Fibroblast of the aortic adventitia (primary cell): ENCODE measurements around the gene CREG1. TPM values are rescaled to one million over a fixed set of nuclear protein-coding genes. Genes with fewer than 3 reads are reported as not detected.
"Not testable (repeated sequence)": the region's sequence is repeated elsewhere in the genome, so short reads cannot be mapped to it uniquely, and the experiment has no call there.

Source experiments
- DNase-seq: peaks from one replicate; pipeline ENCODE4 v3.0.0-alpha.2; 2010; ENCODE audit warnings: low read depth
- H3K4me3 ChIP-seq: 2 replicates; pipeline ENCODE4 v1.5.1; 2011; ENCODE audit warnings: low read depth, mild to moderate bottlenecking, control low read depth, low read length, moderate library complexity
- total RNA-seq: library from RNA; depleted of rRNA; stranded (reverse); fragments of >200 nt; gene quantifications from 2 replicates; pipeline ENCODE4 v1.2.3, GENCODE V29; 2012; ENCODE audit warnings: low replicate concordance
- TF ChIP-seq, protein P1 (sequence below): IDR thresholded peaks from 2 replicates; pipeline ENCODE4 v1.5.1; 2011; ENCODE audit warnings: mild to moderate bottlenecking, low read length, control low read depth, inconsistent platforms; ENCODE audit not compliant: insufficient read depth

The CREG1 gene
- total RNA-seq, 1 donor: 91.4 TPM

- TF ChIP-seq, protein P1, sequence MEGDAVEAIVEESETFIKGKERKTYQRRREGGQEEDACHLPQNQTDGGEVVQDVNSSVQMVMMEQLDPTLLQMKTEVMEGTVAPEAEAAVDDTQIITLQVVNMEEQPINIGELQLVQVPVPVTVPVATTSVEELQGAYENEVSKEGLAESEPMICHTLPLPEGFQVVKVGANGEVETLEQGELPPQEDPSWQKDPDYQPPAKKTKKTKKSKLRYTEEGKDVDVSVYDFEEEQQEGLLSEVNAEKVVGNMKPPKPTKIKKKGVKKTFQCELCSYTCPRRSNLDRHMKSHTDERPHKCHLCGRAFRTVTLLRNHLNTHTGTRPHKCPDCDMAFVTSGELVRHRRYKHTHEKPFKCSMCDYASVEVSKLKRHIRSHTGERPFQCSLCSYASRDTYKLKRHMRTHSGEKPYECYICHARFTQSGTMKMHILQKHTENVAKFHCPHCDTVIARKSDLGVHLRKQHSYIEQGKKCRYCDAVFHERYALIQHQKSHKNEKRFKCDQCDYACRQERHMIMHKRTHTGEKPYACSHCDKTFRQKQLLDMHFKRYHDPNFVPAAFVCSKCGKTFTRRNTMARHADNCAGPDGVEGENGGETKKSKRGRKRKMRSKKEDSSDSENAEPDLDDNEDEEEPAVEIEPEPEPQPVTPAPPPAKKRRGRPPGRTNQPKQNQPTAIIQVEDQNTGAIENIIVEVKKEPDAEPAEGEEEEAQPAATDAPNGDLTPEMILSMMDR: no peak
Measured at GRCh38 chr1:167579986-167580385, 26.4 kb upstream of the CREG1 start.

GRCh38 chr1:167578939-167579521, 25.5 kb upstream of the CREG1 start:
- DNase-seq: no peak
- H3K4me3 ChIP-seq: no peak overlapping the region
- TF ChIP-seq, protein P1: no peak

More at GRCh38 chr1:167579986-167580385, 26.4 kb upstream of the CREG1 start:
- no peak overlapping the region for H3K4me3 ChIP-seq
- no peak for DNase-seq

GRCh38 chr1:167575649-167576048, 22.1 kb upstream of the CREG1 start:
- DNase-seq: no peak
- TF ChIP-seq, protein P1: no peak
- no peak overlapping the region for H3K4me3 ChIP-seq

DNA sequence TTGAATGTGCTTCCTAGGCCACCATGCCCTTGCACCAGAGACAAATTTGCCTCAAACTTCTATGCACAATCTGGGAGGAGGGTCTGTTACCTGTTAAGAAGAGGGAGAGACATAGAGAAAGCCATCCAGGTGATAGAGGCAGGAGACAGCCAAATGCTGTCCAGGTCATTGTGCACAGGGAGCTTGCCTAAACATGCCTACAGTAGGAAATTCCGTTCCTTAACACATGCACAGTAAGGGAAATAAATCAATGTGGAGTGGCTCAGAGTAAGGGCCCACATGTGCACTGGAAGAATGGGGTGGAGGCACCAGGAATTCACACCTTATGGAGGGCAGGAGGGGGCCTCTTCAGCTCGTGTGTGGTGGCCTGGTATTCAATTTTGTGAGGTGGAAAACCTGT, 19.5 kb upstream of the CREG1 start:
- no peak for DNase-seq
- H3K4me3 ChIP-seq: no peak overlapping the region
- TF ChIP-seq, protein P1: no peak

- H3K4me3 ChIP-seq: not testable (repeated sequence)
Measured at GRCh38 chr1:167570712-167571111, 17.1 kb upstream of the CREG1 start.

DNA sequence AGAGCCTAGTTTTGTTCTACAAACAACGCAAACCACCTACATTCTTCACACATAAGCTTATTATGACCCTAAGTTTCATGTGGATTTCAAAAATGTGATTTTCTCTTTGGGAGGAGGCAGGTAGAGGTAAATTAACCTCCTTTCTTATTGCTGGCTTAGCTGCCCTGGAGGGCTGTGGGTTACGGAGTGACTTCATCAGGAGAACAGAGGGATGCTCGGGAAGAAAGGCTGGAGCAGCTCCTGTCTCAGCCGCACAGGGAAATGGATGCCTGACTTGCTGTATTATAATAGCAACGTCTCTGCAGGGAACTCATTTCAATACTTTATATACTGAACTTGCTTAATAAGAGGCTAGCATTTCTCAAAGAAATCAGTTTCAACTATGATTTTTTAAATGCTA, 14.1 kb upstream of the CREG1 start:
- TF ChIP-seq, protein P1: no peak
- DNase-seq: no peak
- H3K4me3 ChIP-seq: no peak overlapping the region

More at GRCh38 chr1:167570712-167571111, 17.1 kb upstream of the CREG1 start:
- not testable (repeated sequence) for DNase-seq

DNA sequence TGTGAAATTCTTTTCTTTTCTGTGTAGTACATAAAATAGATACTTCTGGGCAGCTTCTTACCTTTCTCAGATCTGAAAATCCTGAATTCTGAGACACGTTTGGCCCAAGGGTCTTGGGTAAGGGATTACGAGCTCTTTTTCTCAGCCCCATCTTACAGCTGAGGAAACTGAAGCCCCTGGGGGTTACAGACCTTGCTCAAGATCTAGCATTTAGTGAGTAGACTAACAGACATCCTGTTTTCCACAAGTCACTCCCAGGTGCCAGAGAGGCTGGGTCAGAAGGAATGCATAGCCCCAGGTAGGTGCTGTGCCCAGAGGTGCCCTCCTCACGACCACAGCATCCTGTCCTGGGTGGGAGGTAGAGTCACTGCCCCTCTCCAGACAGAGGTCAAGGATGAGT, 13.2 kb upstream of the CREG1 start:
- TF ChIP-seq, protein P1: no peak
- H3K4me3 ChIP-seq: no peak overlapping the region
- no peak for DNase-seq
